ENCODE data around the gene MAMLD1.

MAMLD1 gene

DNA sequence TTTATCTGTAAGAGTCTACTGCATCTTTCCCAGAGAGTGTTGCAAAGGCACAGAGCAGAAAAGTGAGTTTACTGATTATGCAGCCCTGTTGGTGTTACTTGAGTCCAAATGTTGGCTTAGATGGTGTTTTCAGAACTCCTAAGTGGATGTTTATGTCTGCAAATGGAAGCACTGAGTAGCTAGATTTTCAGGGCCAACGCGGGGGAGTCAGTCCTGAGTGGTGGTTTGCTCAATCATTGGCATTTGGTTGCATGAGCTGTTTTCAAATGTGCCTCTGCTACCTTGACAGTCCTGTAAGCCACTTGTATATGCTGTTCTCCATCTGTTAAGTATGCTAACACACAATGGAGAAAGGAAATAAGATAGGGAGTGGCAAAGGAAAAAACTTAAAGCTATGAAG, 45.4 kb downstream of the MAMLD1 start:
- Histone ChIP-seq H3K4me3 (ENCODE audit: low read length) (no peak overlapping the region), H3K4me1 (ENCODE audit: control insufficient read depth, insufficient read depth, low read length) (no peaks in the 10 kb centered on the region), H3K9me3 (ENCODE audit: control insufficient read depth, low read length) (no peaks in the 10 kb centered on the region), H3K36me3 (ENCODE audit: control insufficient read depth, insufficient read depth, low read length, severe bottlenecking) (no peaks in the 10 kb centered on the region), H3K9ac (ENCODE audit: low read length) (no peak overlapping the region), H3K27me3 (replicated peaks; ENCODE audit: control insufficient read depth, insufficient read depth, low read length) (peaks cover 23% of the 10 kb centered on the region)
- DNase-seq (ENCODE audit: low read depth), result no peak

DNA sequence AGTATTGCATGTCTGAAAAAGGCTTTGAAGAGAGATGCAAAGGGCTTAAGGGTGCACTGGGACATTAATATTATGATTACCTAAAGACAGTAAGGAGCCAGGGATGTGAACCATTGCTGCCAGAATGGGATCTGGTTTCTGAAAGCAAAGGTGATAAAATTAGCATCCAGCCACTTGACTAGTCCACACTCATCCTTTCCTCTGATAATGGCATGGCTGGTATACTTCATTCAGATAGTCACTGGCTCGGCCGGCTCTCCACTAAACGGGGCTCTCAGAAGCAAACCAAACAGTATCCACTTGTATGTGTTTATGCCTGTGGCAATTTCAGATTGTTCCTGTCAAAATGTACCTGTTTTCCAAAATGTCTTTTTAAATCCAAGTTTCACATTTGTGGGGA, 46.4 kb downstream of the MAMLD1 start:
- H3K4me1 ChIP-seq (ENCODE audit: control insufficient read depth, insufficient read depth, low read length), result no peaks in the 10 kb centered on the region
- H3K4me3 ChIP-seq (ENCODE audit: low read length), result no peak overlapping the region
- no peaks in the 10 kb centered on the region for H3K36me3 ChIP-seq (ENCODE audit: control insufficient read depth, insufficient read depth, low read length, severe bottlenecking)
- H3K9me3 ChIP-seq (ENCODE audit: control insufficient read depth, low read length), result no peaks in the 10 kb centered on the region
- no peak overlapping the region for H3K9ac ChIP-seq (ENCODE audit: low read length)
- peaks cover 18% of the 10 kb centered on the region for H3K27me3 ChIP-seq (replicated peaks; ENCODE audit: control insufficient read depth, insufficient read depth, low read length)
- DNase-seq (ENCODE audit: low read depth), result no peak

DNA sequence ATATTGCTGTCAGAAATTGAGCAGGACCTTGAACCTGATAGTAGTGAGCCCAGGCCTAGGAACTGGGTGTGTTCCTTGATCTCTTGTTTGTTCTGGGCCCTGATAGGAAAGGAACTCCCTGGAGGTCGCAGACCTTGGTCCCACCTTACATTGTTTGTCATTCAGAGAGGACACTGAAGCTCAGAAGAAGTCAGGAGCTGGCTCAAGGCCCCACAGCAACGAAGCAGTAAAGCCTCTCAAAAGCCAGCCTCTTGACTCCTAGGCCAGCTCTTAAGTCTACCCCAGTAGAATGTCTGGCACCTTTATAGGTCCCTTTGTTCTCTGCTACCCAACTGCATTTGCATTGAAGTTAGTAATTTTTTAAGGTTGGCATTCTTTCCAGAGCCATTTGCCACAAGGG, 46.8 kb downstream of the MAMLD1 start:
- Histone ChIP-seq H3K36me3 (ENCODE audit: control insufficient read depth, insufficient read depth, low read length, severe bottlenecking) (no peaks in the 10 kb centered on the region), H3K9me3 (ENCODE audit: control insufficient read depth, low read length) (no peaks in the 10 kb centered on the region), H3K4me3 (ENCODE audit: low read length) (no peak overlapping the region), H3K4me1 (ENCODE audit: control insufficient read depth, insufficient read depth, low read length) (no peaks in the 10 kb centered on the region), H3K27me3 (replicated peaks; ENCODE audit: control insufficient read depth, insufficient read depth, low read length) (peaks cover 19% of the 10 kb centered on the region), H3K9ac (ENCODE audit: low read length) (no peak overlapping the region)
- no peak for DNase-seq (ENCODE audit: low read depth)

DNA sequence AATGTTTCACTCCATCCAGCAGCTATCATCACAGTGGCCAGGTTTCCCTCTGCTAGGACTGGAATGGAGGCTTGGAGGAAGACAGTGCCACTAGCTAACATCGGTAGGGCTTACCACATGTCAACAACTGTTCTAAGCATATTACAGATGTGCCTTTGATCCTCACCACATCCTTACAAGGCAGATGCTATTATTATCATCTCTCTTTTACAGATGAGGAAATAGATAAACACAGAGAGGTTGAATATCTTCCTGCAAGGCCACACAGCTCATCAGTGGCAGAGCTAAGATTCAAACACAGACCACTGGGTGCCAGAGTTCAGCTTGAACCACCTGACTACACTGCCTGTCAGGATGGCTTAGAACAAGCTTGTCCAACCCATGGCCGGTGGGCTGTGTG, 47.4 kb downstream of the MAMLD1 start:
- Histone ChIP-seq H3K27me3 (replicated peaks; ENCODE audit: control insufficient read depth, insufficient read depth, low read length) (peaks cover 18% of the 10 kb centered on the region), H3K4me3 (ENCODE audit: low read length) (no peak overlapping the region), H3K36me3 (ENCODE audit: control insufficient read depth, insufficient read depth, low read length, severe bottlenecking) (no peaks in the 10 kb centered on the region), H3K9ac (ENCODE audit: low read length) (no peak overlapping the region), H3K4me1 (ENCODE audit: control insufficient read depth, insufficient read depth, low read length) (no peaks in the 10 kb centered on the region), H3K9me3 (ENCODE audit: control insufficient read depth, low read length) (no peaks in the 10 kb centered on the region)
- no peak for DNase-seq (ENCODE audit: low read depth)

DNA sequence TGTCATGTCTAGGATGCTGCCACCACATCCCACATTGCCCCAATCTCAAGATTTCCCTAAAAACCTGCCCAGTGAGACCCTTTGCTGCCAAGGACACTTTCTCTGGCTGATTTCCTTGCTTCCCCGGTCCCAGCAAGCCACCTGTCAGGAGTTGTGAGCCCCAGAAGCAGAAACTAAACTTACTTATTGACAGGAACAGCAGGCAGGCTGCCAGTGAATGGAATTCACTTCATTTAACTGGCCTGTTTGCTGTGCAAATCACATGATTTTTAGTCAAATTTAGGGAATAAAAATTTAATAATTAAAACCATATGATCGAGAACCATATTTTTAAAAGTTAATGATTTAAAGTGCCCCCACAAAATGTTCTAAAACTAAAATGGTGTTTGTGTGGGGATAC, 48.5 kb downstream of the MAMLD1 start:
- Histone ChIP-seq H3K4me1 (ENCODE audit: control insufficient read depth, insufficient read depth, low read length) (no peaks in the 10 kb centered on the region), H3K36me3 (ENCODE audit: control insufficient read depth, insufficient read depth, low read length, severe bottlenecking) (no peaks in the 10 kb centered on the region), H3K27me3 (replicated peaks; ENCODE audit: control insufficient read depth, insufficient read depth, low read length) (peaks cover 14% of the 10 kb centered on the region), H3K9me3 (ENCODE audit: control insufficient read depth, low read length) (no peaks in the 10 kb centered on the region), H3K9ac (ENCODE audit: low read length) (no peak overlapping the region), H3K4me3 (ENCODE audit: low read length) (no peak overlapping the region)
- no peak for DNase-seq (ENCODE audit: low read depth)

DNA sequence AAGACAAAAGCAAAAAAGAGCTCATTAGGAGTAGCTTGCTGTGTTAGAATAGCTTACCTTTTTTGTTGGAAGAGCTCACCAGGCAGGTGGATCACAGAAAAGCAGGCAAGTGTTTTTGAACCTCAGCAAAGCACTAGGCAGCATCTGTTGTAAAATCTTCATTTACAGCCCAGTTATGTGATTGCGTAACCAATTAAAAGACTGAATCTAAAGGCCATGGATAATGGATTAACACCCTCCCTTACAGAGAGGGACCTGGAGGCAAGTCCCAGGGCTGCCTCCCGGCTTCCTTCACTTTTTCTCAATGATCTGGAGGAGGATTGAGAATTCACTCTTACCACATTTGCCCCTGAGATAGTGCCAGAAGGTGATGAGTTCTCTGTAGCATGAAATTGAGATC, 51.1 kb downstream of the MAMLD1 start:
- no peaks in the 10 kb centered on the region for H3K36me3 ChIP-seq (ENCODE audit: control insufficient read depth, insufficient read depth, low read length, severe bottlenecking)
- no peak overlapping the region for H3K9ac ChIP-seq (ENCODE audit: low read length)
- no peak overlapping the region for H3K4me3 ChIP-seq (ENCODE audit: low read length)
- no peaks in the 10 kb centered on the region for H3K4me1 ChIP-seq (ENCODE audit: control insufficient read depth, insufficient read depth, low read length)
- DNase-seq (ENCODE audit: low read depth), result no peak
- peaks cover 14% of the 10 kb centered on the region for H3K27me3 ChIP-seq (replicated peaks; ENCODE audit: control insufficient read depth, insufficient read depth, low read length)
- no peaks in the 10 kb centered on the region for H3K9me3 ChIP-seq (ENCODE audit: control insufficient read depth, low read length)

DNA sequence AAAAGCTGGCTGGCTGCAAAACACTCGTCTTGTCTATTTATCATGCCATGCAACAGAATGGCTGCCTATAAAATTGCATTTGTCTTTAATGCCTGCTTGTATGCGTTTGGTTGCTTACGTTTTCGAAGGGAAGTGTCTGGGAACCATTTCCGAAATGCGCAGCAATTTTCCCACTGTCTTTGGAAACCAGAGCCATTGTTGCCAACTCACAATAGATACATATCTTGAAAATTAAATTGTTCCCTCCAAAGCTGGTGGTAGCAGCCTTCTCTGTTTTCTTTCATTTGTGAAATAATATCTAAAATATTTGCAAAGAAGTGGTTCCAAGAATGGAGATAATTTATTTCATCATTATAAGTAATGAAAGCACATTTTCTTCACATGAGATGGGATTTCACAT, 53.4 kb downstream of the MAMLD1 start:
- DNase-seq (ENCODE audit: low read depth), result no peak
- Histone ChIP-seq H3K4me1 (ENCODE audit: control insufficient read depth, insufficient read depth, low read length) (no peaks in the 10 kb centered on the region), H3K36me3 (ENCODE audit: control insufficient read depth, insufficient read depth, low read length, severe bottlenecking) (no peaks in the 10 kb centered on the region), H3K27me3 (replicated peaks; ENCODE audit: control insufficient read depth, insufficient read depth, low read length) (peaks cover 10% of the 10 kb centered on the region), H3K9me3 (ENCODE audit: control insufficient read depth, low read length) (no peaks in the 10 kb centered on the region), H3K9ac (ENCODE audit: low read length) (no peak overlapping the region), H3K4me3 (ENCODE audit: low read length) (no peak overlapping the region)

DNA sequence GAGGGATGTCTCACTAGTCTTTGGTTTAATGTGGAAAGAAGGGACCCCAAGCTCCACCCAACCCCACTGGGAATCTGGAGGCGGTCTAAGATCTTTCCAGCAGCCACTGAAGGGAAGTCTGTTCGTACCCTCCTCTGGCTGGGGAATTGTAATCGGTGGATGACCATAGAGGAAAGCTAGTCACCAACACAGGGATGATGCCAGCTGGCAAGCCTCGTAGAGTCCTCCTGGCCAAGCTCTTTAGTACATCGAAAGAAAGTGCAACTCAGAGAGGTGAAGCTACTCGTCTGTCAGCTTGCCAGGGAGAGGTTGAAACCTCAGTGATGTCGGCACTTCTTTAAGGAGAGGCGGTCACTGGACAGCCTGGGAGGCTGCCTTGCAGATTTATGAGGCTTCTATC, 58.7 kb downstream of the MAMLD1 start:
- H3K4me3 ChIP-seq (ENCODE audit: low read length), result peak overlapping the region; percentile 18

DNA sequence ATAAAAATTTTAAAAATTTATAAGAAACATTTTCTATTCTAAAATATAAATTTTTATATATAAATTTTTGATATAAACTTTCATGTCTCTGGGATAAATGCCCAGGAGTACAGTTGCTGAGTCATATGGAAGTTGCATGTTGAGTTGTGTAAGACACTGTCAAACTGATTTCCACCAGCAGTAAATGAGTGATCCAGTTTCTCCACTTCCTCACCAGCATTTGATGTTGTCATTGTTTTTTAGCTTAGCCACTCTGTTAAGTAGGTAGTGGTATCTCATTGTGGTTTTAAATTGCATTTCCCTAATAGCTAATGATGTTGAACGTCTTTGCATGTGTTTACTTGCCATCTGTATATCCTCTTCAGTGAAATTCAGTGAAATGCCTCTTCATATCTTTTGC, 66.5 kb downstream of the MAMLD1 start:
- H3K4me1 ChIP-seq (ENCODE audit: control insufficient read depth, insufficient read depth, low read length), result no peaks in the 10 kb centered on the region
- no peaks in the 10 kb centered on the region for H3K36me3 ChIP-seq (ENCODE audit: control insufficient read depth, insufficient read depth, low read length, severe bottlenecking)
- peak; percentile 69 for DNase-seq (ENCODE audit: low read depth)
- H3K27me3 ChIP-seq (replicated peaks; ENCODE audit: control insufficient read depth, insufficient read depth, low read length), result no peaks in the 10 kb centered on the region
- no peak overlapping the region for H3K4me3 ChIP-seq (ENCODE audit: low read length)
- no peak overlapping the region for H3K9ac ChIP-seq (ENCODE audit: low read length)
- H3K9me3 ChIP-seq (ENCODE audit: control insufficient read depth, low read length), result peaks cover 3% of the 10 kb centered on the region

More for the DNA sequence above, 58.7 kb downstream of the MAMLD1 start:
- DNase-seq (ENCODE audit: low read depth), result no peak
- H3K9ac ChIP-seq (ENCODE audit: low read length), result no peak overlapping the region
- H3K36me3 ChIP-seq (ENCODE audit: control insufficient read depth, insufficient read depth, low read length, severe bottlenecking), result no peaks in the 10 kb centered on the region
- H3K27me3 ChIP-seq (replicated peaks; ENCODE audit: control insufficient read depth, insufficient read depth, low read length), result no peaks in the 10 kb centered on the region
- no peaks in the 10 kb centered on the region for H3K9me3 ChIP-seq (ENCODE audit: control insufficient read depth, low read length)
- peaks cover 6% of the 10 kb centered on the region for H3K4me1 ChIP-seq (ENCODE audit: control insufficient read depth, insufficient read depth, low read length)

DNA sequence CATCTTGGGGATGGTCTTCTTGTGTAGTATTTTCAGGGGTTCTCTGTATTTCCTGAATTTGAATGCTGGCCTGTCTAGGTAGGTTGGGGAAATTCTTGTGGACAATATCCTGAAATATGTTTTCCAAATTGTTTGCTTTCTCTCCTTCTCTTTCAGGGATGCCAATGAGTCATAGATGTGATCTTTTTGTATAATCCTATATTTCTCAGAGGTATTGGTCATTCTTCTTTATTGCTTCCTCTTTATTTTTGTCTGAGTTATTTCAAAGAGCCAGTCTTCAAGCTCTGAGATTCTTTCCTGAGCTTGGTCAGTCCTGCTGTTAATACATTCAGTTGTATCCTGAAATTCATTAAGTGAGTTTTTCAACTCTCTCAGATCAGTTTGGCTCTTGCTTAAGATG, 73.1 kb downstream of the MAMLD1 start:
- H3K9me3 ChIP-seq (ENCODE audit: control insufficient read depth, low read length), result peaks cover 5% of the 10 kb centered on the region
- H3K4me3 ChIP-seq (ENCODE audit: low read length), result no peak overlapping the region
- no peak overlapping the region for H3K9ac ChIP-seq (ENCODE audit: low read length)
- H3K36me3 ChIP-seq (ENCODE audit: control insufficient read depth, insufficient read depth, low read length, severe bottlenecking), result no peaks in the 10 kb centered on the region
- no peak for DNase-seq (ENCODE audit: low read depth)
- H3K27me3 ChIP-seq (replicated peaks; ENCODE audit: control insufficient read depth, insufficient read depth, low read length), result no peaks in the 10 kb centered on the region
- no peaks in the 10 kb centered on the region for H3K4me1 ChIP-seq (ENCODE audit: control insufficient read depth, insufficient read depth, low read length)

DNA sequence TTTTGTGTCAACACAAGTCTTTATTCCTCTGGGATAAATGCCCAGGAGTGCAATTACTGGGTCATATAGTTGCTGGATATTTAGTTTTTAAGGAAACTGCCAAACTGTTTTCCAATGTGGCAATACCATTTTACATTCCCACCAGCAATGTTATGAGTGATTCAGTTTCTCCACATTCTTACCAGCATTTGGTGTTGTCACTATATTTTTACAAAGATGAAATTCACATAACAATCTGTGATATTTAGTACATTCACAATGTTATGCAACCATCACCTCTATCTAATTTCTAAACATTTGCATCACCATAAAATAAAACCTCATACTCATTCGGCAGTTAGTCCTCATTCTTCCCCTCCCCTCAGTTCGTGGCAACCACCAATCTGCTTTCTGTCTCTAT, 75.0 kb downstream of the MAMLD1 start:
- peaks cover 3% of the 10 kb centered on the region for H3K27me3 ChIP-seq (replicated peaks; ENCODE audit: control insufficient read depth, insufficient read depth, low read length)
- no peak overlapping the region for H3K4me3 ChIP-seq (ENCODE audit: low read length)
- peaks cover 17% of the 10 kb centered on the region for H3K9me3 ChIP-seq (ENCODE audit: control insufficient read depth, low read length)
- no peaks in the 10 kb centered on the region for H3K4me1 ChIP-seq (ENCODE audit: control insufficient read depth, insufficient read depth, low read length)
- no peak overlapping the region for H3K9ac ChIP-seq (ENCODE audit: low read length)
- H3K36me3 ChIP-seq (ENCODE audit: control insufficient read depth, insufficient read depth, low read length, severe bottlenecking), result no peaks in the 10 kb centered on the region
- peak; percentile 35 for DNase-seq (ENCODE audit: low read depth)

DNA sequence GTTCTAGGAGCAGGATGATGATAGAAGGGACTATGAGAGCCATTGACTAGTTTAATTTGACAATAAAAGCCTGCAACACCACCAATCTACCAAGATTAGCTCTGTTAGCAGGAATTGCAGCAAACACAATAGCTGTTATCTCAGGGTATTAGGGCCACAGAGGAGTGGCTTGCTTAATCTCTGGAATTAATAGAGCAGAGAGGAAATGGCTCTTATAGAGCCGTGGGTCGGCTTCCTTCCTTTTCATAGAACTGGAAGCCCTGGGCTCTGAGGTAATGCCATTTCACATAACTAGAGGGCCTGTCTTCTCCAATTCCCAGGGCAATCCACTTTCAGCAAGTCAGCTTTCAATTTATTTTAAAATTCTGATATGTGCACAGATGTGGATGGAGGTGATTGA, 83.0 kb downstream of the MAMLD1 start:
- Histone ChIP-seq H3K4me1 (ENCODE audit: control insufficient read depth, insufficient read depth, low read length) (no peaks in the 10 kb centered on the region), H3K36me3 (ENCODE audit: control insufficient read depth, insufficient read depth, low read length, severe bottlenecking) (no peaks in the 10 kb centered on the region), H3K27me3 (replicated peaks; ENCODE audit: control insufficient read depth, insufficient read depth, low read length) (peaks cover 13% of the 10 kb centered on the region), H3K9ac (ENCODE audit: low read length) (no peak overlapping the region), H3K9me3 (ENCODE audit: control insufficient read depth, low read length) (peaks cover 14% of the 10 kb centered on the region), H3K4me3 (ENCODE audit: low read length) (no peak overlapping the region)
- DNase-seq (ENCODE audit: low read depth), result no peak

All from adipocyte (in vitro differentiated cells).